Omental fat pad (tissue), 4 donors: ENCODE results near the gene DLG3. TPM values are rescaled to one million over a fixed set of nuclear protein-coding genes. Genes with fewer than 3 reads are reported as not detected.

ENCODE experiments used
- ATAC-seq: fragments of 150-250 bp; one replicate; pipeline ENCODE4 v1.9.1; 2016; ENCODE audit warnings: mild to moderate bottlenecking, moderate library complexity; ENCODE audit not compliant: low FRiP score
- DNase-seq: peaks from one replicate; pipeline ENCODE4 v3.0.0-alpha.2; 2019; ENCODE audit warnings: low spot score
- small RNA-seq: library from RNA; depleted of rRNA; stranded (forward); fragments of <200 nt; gene quantifications from one replicate; pipeline ENCODE3, GENCODE V24; 2016
- total RNA-seq, 4 donors: library from RNA; depleted of rRNA; stranded (reverse); fragments of >200 nt; gene quantifications; one replicate each; pipeline ENCODE4 v1.1.0, GENCODE V29; 2016
- TF ChIP-seq, protein P1 (sequence below), 3 donors: fragments of 450-650 bp; IDR thresholded peaks; one replicate each; pipeline ENCODE4 v1.5.1; 2016 to 2017; ENCODE audit warnings: antibody characterized with exemption in 3 of 3, mild to moderate bottlenecking in 3 of 3, moderate library complexity in 2 of 3

DLG3 gene
- total RNA-seq, 4 donors from 2014 or later: 3.7 to 7.8 (median 5.3) TPM

DNA sequence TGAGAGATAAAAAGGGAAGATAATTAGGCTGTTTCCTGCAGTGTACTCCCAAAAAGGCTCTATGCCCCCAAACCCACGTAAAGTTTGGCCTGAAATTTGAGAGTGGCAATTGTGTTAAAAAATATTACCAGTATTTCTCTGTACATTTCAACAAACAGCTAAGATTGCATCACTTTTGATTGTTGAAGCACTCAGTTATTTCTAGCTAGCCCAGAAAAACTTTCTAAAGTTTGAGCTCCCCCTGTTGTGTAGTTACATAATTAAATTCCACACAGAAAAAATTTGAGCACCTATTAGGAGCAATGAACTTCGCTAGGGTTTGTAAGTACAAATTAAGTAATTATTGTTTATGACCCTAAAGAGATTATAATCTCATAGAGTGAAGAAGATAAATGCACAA lies 109.4 kb downstream of the DLG3 start:
- TF ChIP-seq, protein P1, sequence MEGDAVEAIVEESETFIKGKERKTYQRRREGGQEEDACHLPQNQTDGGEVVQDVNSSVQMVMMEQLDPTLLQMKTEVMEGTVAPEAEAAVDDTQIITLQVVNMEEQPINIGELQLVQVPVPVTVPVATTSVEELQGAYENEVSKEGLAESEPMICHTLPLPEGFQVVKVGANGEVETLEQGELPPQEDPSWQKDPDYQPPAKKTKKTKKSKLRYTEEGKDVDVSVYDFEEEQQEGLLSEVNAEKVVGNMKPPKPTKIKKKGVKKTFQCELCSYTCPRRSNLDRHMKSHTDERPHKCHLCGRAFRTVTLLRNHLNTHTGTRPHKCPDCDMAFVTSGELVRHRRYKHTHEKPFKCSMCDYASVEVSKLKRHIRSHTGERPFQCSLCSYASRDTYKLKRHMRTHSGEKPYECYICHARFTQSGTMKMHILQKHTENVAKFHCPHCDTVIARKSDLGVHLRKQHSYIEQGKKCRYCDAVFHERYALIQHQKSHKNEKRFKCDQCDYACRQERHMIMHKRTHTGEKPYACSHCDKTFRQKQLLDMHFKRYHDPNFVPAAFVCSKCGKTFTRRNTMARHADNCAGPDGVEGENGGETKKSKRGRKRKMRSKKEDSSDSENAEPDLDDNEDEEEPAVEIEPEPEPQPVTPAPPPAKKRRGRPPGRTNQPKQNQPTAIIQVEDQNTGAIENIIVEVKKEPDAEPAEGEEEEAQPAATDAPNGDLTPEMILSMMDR (IDR thresholded peaks at IDR 0.05): no peak
- ATAC-seq: no peak
- DNase-seq: no peak

DNA sequence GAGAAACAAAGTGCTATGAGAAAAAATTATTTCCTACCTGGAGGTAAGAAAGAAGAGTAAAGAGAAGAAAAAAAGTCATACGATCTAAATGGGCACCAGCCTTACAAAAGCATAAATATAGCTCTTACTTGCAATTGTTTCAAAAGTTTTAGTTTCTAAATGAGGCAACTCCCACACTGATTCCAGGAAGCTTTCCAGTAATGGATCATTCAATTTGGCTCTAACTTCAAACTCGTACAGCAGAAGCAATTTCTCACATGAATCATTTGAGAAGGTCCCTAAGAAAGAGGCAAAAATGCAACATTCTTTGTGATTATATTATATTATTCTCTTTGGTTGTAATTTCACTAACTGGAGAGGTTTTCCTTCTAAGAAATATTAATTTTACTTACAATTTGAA lies 109.9 kb downstream of the DLG3 start:
- TF ChIP-seq, protein P1 (IDR thresholded peaks at IDR 0.05): no peak
- no peak for ATAC-seq
- DNase-seq: no peak

DNA sequence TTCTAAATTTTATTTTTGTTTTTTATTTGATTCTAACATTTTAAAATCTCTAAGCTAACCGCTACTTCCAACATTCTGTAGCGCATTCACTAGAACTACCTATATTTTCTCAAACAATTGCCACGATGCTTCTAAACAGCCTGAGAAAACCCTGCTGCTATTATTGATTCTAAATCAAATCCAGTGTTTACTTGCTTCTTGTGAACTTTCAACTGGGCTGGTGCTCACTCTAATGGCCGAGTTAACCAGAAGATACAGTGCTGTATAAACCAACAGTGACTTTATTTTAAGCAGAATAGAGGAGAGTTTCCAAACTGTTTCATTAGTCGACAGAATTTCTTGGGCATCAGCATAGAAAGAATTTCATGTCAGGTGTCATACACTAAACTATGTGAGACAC lies 110.3 kb downstream of the DLG3 start:
- DNase-seq (no peak), ATAC-seq (no peak)
- TF ChIP-seq, protein P1 (IDR thresholded peaks at IDR 0.05): no peak

Small RNAs within 50 kb of the gene (small RNA-seq; reads per million reads assigned to genes)
- not detected for gene RNU4-81P
- gene RNY4P23: 7.1 reads per million, percentile 83 among the genes with 10 or more reads in this experiment

Other genes with a start within 250 kb of the DLG3 start
- not detected for gene AWAT1, start 210.2 kb upstream of the DLG3 start, total RNA-seq
- gene P2RY4, start 184.6 kb upstream of the DLG3 start, total RNA-seq: under 1 TPM in 2 of 4 donors, not detected in 2; 0.28 to 0.79 TPM
- not detected for gene ARR3, start 176.5 kb upstream of the DLG3 start, total RNA-seq
- not detected for gene RAB41, start 162.7 kb upstream of the DLG3 start, total RNA-seq
- gene PDZD11, start 154.9 kb upstream of the DLG3 start, total RNA-seq: 10 to 100 TPM; 20.7 to 31.7 (median 28.3) TPM
- 1 to 10 TPM in 1 of 4 donors, under 1 TPM in 2, not detected in 1; 0.09 to 1.2 (median 0.32) TPM for gene KIF4A, start 154.7 kb upstream of the DLG3 start, total RNA-seq
- not detected for gene GDPD2, start 21.5 kb upstream of the DLG3 start, total RNA-seq